GM12892 (cell line): Measurements from ENCODE around the gene KRR1. TPM values are rescaled to one million over a fixed set of nuclear protein-coding genes. Genes with fewer than 3 reads are reported as not detected.

Source experiments
- DNase-seq: peaks from one replicate; pipeline ENCODE4 v3.0.0; 2011; ENCODE audit not compliant: insufficient read length
- FAIRE-seq: peaks from 2 replicates; lab custom pipeline; 2011; peaks lifted over from hg19 to GRCh38; lab: Jason Lieb, UNC
- POLR2A ChIP-seq: IDR thresholded peaks from 2 replicates; pipeline ENCODE4 v1.6.1; 2011; ENCODE audit warnings: low read depth, low read length, control low read depth
- POLR2AphosphoS5 ChIP-seq: IDR thresholded peaks from 2 replicates; pipeline ENCODE4 v1.6.1; 2011; ENCODE audit warnings: low read depth, low read length, control low read depth
- TAF1 ChIP-seq: IDR thresholded peaks from 2 replicates; pipeline ENCODE4 v1.6.1; 2011; ENCODE audit warnings: low read depth, mild to moderate bottlenecking, control low read depth, low read length, borderline replicate concordance
- polyA plus RNA-seq: library from polyadenylated mRNA; unstranded; fragments of >200 nt; gene quantifications from one replicate; pipeline ENCODE4 v1.2.1, GENCODE V29; 2012; ENCODE audit warnings: missing spikeins, inconsistent platforms; ENCODE audit not compliant: missing spikeins

KRR1 gene
- polyA plus RNA-seq, result 66.0 TPM

DNA sequence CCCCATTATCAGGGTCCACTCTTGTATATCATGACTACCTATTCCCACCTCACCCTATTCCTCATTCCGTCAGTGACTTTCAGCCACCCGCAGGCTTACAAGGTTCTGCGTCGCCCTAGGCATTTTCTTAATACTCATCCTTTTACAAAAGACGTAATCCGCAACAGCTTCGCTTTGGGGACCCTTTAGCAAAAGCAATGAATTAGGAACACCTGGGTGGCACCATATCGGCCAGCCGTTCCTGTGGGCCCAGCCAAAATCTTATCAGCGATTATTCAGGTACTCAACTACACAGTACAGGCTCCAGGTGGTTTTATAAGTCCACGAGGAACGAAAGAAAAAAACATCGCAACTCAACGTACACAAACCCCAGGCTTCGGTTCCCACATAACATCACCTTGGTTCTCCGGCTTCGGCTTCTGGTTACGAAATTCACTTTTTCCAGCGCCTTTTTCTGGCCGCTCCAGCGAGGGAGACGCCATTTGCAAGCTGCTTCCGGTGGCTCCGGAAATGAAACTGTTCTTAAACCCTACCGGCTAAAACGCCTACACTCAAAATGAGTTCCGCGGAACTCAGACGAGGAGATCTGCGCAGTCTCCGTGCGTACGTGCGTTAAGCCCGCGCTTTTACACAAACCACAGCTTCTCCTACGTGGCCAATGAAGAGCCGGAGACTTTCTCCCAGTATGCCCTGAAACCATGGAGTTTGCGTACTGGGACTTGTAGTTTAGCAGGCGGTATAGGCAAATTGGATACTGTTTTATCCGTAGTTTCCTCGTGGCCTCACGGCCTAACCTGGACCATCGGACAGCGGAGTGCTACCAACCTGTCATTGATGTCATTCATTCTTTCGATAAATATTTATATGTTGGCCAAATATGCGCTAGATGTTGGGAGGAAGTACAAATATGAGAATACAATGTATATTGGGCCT is at the start of gene KRR1:
KRR1 (minus strand) TSS at position 494 of the 933 bp plus-strand sequence; CDS start at position 482, 12 bp downstream.
- TF ChIP-seq POLR2A, result peak; percentile 85
- TF ChIP-seq TAF1, result peak; percentile 98
- TF ChIP-seq POLR2AphosphoS5, result peak; percentile 84
- FAIRE-seq (peak; percentile 98), DNase-seq (peak; percentile 19)

DNA sequence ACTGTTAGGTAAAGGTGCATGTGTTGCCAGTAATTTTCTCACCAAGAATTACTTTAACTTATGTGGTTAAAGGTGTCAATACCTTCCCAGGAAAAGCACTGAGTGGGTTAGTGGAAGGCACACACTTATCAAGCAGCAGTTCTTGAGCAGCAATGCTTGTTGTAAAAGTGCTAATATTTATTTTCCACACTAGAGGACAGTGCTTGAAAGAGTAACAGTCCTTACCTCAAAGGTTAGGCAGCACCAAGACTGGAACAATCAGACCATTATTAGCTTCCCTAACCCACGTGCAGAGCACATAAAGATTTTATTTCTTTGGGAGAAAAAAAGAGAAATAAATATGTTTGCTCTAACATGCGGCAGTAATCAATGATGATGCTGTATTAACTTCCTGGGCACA is 48.8 kb upstream of the KRR1 start:
- no peak for DNase-seq

DNA sequence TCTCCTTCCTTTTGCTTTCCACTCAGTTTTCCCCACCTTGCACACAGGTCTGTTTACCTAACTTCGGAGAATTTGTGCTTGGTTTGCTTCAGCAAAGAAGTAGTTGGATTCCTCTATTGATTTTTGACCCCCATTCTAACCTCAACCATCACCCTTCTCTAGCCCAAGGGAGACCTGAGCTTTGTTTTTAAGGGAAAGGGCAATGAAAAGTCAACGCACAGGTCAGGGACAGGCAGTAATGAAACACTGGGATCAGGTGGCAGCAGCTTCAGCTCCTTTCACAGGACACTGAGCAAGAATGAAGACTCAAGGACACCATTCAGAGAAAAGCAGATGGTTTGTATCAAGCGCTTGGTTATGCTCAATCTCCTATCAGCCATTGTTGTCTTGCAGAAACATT is 46.9 kb upstream of the KRR1 start:
- TF ChIP-seq POLR2AphosphoS5 (no peak), POLR2A (no peak), TAF1 (no peak)
- no peak for FAIRE-seq
- DNase-seq, result no peak

More for the DNA sequence above, 48.8 kb upstream of the KRR1 start:
- TF ChIP-seq TAF1 (no peak), POLR2A (no peak), POLR2AphosphoS5 (no peak)
- no peak for FAIRE-seq

DNA sequence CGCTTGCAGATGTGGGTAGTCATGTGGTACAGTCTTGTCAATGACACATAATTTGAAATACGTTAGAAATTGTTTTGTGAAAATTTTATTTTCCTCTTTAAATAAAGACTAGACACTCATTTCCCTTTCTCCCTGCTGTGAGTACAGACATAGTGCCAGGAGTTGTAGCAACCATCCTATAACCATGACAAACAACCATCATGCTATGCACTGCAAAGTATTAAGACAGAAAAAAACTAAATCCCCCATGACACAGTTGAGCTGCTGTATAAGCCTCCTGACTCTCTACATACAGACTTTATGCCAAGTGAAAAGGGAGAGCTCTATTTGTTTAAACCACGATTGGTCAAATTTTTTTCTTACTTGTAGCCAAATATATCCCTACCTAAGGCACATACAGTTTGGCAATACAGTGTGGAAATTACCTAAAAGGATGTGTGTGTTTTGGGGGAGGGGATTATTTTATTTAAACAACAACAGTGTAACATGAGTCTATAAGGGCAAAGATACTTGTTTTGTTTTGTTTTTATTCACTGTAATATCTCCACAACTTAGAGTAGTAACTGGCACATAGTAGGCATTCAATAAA is 45.0 kb upstream of the KRR1 start:
- FAIRE-seq (no peak), DNase-seq (no peak)
- no peak for TF ChIP-seq TAF1

DNA sequence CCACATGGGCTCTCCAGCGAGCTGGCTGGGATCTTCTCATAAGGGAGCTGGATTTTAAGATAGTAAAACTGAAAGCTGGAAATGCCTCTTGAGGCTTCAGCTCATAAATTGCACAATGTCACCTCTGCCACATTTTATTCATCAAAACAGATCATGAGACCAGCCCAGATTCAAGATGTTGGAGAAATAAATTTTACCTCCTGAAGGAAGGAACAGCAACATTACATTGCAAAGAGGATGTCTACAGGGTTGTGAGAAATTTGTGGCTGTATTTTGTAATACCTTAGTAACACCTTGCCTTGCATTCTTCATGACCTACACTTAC is 43.1 kb upstream of the KRR1 start:
- no peak for FAIRE-seq
- TF ChIP-seq POLR2AphosphoS5 (no peak), POLR2A (no peak), TAF1 (no peak)
- no peak for DNase-seq

DNA sequence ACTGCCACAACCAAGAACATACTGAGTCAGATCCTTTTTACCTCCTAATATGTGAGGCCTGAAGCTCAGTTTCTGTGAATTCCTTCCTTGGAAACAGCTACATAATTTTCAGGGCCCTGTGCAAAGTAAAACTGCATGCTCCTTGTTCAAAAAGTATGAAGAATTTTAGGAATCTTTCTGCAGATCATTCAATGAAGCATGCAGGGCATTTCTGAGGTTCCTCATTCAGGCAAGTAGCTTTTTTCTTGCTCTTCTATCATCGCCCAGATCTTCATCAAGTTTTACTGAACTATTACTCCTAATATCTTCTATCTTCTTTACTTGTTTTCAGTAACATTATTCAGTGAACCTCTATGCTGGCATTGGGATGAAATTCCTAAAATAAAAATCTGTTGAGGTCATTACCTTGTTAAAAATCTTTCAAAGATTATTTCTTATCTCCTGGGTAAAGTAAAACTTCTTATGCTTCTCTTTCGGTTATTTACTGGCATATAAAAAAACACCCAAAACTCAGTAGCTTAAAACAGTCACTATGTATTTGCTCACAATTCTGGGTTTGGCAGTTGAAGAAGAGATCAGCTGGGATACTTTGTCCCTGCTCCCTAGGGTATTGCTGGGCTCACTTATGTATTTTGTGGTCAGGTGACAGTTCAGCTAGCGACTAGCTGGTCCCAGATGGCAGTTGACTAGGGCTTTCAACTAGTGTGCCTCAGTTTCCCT is 42.6 kb upstream of the KRR1 start:
- DNase-seq, result no peak
- TF ChIP-seq TAF1, result no peak
- TF ChIP-seq POLR2A, result no peak
- no peak for TF ChIP-seq POLR2AphosphoS5
- no peak for FAIRE-seq

DNA sequence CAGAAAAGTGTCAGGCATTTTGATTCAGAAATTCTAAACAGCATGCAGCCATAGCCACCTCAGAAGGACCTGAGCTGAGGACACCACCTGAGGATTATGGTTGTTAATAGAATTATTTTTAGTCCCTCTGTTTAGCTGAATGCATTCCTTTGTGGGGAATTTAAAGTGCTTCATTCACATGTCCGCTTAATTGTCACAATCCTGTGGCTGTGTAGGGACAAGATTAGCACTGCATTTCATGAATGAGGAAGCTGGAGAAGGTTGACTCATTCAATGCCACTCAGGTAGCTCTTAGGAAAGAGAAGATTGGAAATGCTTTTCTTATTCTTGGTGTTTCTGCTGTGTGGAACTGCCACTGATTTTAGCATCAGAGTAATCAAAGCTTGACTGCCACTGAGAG is 42.0 kb upstream of the KRR1 start:
- TF ChIP-seq POLR2A (no peak), POLR2AphosphoS5 (no peak), TAF1 (no peak)
- DNase-seq (no peak), FAIRE-seq (peak; percentile 24)

DNA sequence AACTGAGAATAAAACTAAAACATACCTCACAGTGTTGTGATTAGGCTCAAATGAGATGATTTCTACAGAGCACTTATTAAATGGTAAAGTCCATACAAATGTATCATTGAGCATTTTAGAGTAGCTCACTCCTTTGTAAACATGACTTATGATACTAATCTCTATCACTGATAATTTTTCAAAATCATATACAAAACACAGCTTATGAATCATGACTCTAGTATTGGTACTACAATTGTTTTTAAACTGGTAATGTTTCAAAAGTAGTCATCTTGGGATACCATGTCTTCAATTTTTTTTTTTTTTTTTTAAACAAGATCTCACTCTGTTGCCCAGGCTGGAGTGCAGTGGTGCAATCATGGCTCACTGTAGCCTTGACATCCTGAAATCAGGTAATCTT is 40.1 kb upstream of the KRR1 start:
- no peak for FAIRE-seq
- no peak for TF ChIP-seq POLR2AphosphoS5
- DNase-seq, result no peak

DNA sequence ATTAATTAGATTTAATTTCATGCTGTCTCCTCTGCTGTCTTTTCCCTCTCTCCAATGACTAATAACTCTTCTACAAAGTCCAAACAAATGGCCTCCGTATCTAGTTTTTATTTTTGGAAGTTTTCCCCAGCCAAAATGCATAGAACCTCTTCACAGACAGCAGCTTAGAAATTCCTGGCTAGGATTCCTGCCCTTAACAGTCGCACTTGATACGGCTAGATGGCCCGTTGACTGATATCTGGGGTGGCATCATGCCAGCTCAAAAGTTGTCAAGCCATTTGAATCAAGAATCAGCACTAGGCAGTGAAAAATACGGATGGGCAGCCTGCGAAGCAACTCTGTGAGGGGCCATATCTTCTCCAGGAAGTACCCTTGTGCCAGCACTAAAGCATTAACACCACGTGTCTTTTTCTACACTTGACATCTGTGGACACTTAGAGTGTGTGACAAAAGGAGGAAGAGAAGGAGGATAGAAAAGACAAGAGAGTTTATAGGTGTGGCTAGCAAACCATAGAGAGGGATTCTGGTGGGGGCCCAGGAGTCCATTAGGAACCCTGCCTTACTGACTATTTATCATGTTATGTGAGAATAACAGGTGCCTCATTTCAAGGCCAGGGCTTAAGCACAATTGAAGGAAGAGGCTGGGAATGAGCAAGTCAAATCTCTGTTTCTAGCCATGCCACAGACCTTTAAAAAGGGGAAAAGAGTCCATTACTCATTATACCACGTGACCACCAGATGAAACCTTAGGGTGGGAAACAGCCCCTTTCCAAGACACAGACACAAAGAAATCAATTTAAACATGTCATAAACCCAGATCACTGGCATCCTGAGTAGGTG is 39.2 kb upstream of the KRR1 start:
- no peak for TF ChIP-seq POLR2A
- no peak for TF ChIP-seq TAF1
- no peak for TF ChIP-seq POLR2AphosphoS5
- no peak for FAIRE-seq
- no peak for DNase-seq

DNA sequence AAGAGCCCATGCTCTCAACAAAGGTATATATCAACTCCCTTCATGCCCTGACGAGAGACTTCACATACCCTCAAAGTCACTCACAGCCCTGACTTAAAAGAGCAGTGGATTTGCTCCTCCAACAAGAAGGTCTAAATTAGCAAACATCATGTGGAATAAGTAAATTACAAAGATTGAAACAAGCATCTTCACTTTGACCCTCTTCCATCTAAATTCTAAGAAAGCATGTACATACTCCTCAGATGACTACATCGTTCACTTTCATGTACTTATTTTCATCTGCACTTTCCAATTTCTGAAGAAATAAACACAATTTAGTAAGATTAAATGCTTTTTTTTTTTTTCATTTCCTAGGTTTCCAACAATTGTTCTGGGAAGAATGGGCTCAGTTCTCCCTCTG is 38.6 kb upstream of the KRR1 start:
- TF ChIP-seq POLR2AphosphoS5 (no peak), TAF1 (no peak), POLR2A (no peak)
- FAIRE-seq, result no peak
- DNase-seq, result no peak

DNA sequence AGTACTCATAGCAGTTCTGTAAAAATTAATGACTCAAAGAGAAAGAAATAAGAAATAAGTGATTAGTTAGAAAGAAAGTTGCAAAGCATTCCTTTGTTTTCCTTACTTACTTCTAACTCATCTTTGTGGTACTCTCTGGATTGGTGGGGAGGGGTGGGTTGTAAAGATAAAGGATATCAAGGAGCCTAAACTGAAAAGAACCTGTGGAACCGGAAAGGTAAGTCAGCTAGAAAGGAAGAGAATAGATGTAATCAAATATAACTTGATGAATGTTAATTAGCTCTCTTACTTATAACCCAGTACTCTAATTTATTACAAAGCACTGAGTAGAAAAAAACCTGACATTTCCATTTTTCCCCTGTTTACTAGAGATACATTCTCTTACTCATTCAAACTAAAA is 37.5 kb upstream of the KRR1 start:
- no peak for FAIRE-seq
- no peak for DNase-seq
- TF ChIP-seq POLR2AphosphoS5, result no peak
- no peak for TF ChIP-seq TAF1
- TF ChIP-seq POLR2A, result no peak
